ENCODE measurements around the gene GOPC.

GOPC gene

DNA sequence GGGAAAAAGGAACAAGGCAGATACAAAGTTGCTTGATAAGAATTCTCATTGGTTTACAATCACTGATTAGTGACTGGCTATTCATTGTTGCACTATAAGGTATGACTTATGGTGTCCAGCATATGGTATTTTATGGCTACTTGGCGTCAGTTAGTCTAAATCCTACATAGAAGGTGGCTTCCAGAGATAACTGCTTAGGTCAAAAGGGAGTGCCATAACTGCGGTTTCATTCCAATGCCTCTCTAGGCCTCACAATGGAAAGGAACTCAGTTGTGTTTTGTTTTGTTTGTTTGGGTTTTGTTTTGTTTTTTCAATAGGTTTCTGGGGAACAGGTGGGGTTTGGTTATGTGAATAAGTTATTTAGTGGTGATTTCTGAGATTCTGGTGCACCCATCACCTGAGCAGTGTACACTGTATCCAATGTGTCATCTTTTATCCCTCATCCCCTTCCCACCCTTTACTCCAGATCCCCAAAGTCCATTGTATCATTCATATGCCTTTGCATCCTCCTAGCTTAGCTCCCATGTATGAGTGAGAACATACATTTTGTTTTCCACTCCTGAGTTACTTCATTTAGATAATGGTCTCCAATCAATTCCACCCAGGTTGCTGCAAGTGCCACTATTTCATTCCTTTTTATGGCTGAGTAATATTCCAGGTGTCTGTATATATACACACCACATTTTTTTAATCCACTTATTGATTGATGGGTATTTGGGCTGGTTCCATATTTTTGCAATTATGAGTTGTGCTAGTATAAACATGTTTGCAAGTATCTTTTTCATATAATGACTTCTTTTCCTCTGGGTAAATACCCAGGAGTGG, 7.0 kb downstream of the GOPC start:
- TF ChIP-seq CTCF (IDR thresholded peaks at IDR 0.05; ENCODE audit: insufficient read depth, low read depth, low read length, missing control alignments), result no peak
- no peak overlapping the region for H3K4me3 ChIP-seq (ENCODE audit: low read depth, low read length)
- DNase-seq (ENCODE audit: low read depth), result no peak

- no peak for TF ChIP-seq CTCF (IDR thresholded peaks at IDR 0.05; ENCODE audit: insufficient read depth, low read depth, low read length, missing control alignments)
Observed at GRCh38 chr6:117592983-117593759, 9.1 kb downstream of the GOPC start.

DNA sequence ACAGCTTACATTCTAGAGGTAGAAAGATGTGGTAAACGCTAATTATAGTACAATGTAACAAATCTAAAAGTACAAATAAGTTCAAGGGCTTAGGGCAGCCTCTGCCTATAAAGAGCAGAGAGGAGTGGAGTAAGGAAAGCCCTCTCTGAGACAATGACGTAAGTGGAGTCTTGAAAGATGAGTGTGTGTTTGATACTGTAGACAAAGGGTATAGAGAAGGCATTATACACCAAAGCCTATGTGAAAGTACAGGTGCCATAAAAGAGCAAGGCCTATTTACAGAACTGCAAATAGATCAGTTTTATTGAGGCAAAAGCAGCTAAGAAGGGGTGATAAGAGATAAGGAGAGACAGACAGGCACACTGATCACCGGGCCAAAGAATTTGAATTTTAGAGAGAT, 10.9 kb downstream of the GOPC start:
- no peak overlapping the region for H3K4me3 ChIP-seq (ENCODE audit: low read depth, low read length)
- DNase-seq (ENCODE audit: low read depth), result no peak
- no peak for TF ChIP-seq CTCF (IDR thresholded peaks at IDR 0.05; ENCODE audit: insufficient read depth, low read depth, low read length, missing control alignments)

More at GRCh38 chr6:117592983-117593759, 9.1 kb downstream of the GOPC start:
- DNase-seq (ENCODE audit: low read depth), result no peak
- no peak overlapping the region for H3K4me3 ChIP-seq (ENCODE audit: low read depth, low read length)

GRCh38 chr6:117590447-117590846, 11.9 kb downstream of the GOPC start:
- no peak for TF ChIP-seq CTCF (IDR thresholded peaks at IDR 0.05; ENCODE audit: insufficient read depth, low read depth, low read length, missing control alignments)
- H3K4me3 ChIP-seq (ENCODE audit: low read depth, low read length), result no peak overlapping the region
- no peak for DNase-seq (ENCODE audit: low read depth)

DNA sequence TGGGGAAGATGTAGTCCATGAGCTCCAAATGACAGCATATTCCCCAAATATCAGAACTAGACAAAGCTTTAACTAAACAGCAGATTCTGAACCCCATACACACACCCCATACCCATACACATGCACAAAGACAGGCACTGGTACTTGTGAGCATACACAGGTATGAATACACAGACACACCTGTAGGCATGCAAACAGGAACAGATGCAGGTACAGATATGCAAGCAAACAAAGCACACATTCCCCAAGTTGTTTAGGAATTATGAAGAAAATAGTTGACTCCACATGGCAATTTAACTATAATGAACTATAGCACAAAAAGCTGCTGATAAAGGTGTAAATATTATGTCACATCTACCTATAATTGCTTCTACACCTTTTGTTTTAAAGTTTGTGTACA, 16.7 kb downstream of the GOPC start:
- TF ChIP-seq CTCF (IDR thresholded peaks at IDR 0.05; ENCODE audit: insufficient read depth, low read depth, low read length, missing control alignments), result no peak
- H3K4me3 ChIP-seq (ENCODE audit: low read depth, low read length), result no peak overlapping the region
- no peak for DNase-seq (ENCODE audit: low read depth)

DNA sequence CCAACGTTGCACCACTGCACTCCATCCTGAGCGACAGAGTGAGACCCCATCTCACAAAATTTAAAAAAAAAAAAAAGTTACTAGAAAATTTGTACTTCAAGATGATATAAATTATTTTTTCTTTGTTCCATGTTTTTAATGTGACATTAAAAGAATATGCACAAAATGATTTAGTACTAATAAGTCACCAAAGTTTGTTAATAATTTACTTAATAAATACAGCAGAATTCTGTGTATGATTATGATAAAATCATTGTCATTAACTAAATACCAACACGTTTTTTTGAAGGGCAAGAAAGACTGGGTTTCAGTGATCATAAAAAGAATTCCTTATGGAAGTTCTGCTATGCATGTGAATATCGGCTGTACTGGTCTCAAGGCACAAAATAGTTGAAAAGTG, 28.1 kb downstream of the GOPC start:
- H3K4me3 ChIP-seq (ENCODE audit: low read depth, low read length), result no peak overlapping the region
- DNase-seq (ENCODE audit: low read depth), result no peak
- no peak for TF ChIP-seq CTCF (IDR thresholded peaks at IDR 0.05; ENCODE audit: insufficient read depth, low read depth, low read length, missing control alignments)
